Retina (tissue), 1 donor: ENCODE results near the gene RBM47.
"Not testable (repeated sequence)": the region's sequence is repeated elsewhere in the genome, so short reads cannot be mapped to it uniquely, and the experiment has no call there.

Source experiments
- DNase-seq: peaks from one replicate; pipeline ENCODE4 v3.0.0-alpha.2; 2016

The RBM47 gene

DNA sequence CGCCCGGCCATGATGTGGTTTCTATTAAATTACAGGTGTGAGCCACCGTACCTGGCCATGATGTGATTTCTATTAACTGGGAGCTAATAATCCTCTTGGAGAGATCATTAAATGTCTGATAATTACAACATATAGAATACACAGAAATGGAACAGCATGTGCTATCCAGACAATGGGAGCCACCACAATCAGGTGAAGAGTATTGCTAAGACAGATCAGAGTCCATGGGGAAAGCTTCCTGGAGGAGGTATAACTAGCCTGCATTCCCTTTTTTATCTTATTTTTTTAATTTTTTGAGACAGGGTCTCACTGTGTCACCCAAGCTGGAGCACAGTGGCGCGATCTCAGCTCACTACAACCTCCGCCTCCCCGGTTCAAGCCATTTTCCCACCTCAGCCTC, 147.7 kb downstream of the RBM47 start:
- DNase-seq: no peak

DNA sequence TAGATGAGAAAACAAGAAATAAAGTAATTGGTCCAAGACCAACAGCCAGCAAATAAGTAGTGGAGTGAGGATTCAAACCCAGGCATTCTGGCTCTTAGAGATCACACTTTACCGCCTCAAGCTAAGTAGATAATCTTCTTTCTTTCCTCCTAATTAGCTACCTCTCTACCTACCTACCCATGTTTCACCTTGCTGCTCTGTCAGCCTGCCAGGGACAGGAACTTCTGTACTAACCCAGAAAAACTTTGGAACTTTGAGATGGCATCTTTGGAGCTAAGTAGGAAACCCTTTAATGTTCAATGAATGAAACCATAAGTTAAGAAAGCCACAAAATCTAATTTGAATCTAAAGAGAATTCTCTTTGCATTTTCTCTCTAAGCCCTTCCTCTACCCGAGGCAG, 149.4 kb downstream of the RBM47 start:
- DNase-seq: no peak

DNA sequence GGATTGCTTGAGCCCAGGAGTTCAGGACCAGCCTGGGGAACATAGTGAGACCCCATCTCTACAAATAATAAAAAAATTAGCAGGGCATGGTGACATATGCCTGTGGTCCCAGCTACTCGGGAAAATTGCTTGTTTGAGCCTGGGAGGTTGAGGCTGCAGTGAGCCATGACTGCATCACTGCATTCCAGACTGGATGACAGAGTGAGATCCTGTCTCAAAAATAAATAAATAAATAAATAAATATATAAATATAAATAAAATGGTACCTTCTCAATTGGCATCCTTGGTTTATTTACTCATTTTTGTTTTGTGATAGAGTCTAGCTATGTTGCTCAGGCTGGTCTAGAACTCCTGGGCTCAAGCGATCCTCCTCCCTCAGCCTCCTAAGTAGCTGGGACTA, 150.3 kb downstream of the RBM47 start:
- no peak for DNase-seq

DNA sequence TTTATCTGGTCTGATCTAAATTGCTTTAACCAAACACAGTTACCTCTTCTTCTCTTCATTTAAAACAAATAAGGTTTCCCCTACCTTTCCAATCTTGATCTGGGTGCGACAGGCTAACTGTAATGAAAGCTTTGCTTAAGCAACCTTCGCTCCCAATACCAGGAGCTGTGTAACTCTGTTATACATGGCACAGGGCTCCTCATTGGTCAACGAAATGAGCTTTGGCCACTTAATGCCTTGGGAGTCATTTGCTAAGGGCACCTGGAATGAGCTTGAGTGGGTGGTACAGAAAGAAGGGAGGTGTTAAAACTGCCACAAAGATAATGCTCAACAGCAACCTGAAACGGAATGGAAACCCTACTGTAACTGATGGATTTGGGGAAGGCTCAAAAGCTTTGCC, 154.1 kb downstream of the RBM47 start:
- no peak for DNase-seq

DNA sequence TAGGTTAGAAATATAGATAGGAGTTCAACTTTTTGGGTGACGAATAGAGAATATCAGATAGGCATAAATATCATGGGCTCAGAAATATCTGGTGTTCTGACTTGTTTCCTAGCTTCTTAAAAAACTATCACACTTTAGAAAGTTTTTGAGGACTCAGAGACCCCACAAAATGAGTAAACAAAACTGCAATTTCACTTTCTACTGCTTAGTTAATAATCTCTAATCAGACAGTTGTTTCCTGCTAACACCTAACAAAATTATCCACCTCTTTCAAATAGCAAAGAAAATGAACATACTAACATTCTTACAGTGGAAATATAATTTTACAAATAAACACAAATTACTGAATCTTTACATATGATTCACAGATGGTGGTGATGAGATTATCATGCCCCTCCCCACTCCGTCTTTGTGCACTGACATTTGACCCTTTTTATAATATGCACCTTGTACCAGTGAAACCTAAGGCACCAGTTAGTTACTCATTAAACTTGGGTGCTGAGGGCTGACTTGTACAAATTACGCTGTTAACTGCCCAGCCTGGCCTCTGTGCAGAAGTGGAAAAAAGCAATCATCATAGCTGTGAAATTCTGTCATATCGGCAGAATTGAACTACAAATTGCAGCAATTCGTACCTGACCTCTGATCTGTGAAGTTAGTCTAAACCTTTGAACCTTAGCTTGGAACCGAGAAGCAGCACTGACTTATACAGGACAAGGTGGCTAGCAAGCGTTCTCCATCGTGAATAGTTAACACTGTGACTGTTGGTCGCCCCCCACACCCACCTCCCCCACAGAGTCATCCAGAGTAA, 155.9 kb downstream of the RBM47 start:
- no peak for DNase-seq

DNA sequence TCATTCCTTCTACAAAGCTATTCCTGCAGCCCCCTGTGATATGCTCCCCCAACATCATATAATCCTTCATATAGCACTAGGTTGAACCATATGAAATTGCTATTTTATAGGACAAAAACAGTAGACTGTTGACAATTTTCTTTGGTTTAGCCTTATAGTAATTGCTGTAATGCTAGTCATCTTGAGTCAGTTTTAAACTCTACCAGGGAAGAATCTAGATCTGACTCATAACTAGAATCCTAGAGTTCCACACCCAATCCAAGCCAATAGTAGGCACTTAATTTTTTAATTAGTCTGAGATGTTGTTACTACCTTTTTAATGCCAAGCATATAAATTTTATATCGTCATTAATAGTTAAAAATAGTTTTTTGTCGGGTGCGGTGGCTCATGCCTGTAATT, 157.7 kb downstream of the RBM47 start:
- DNase-seq: no peak

DNA sequence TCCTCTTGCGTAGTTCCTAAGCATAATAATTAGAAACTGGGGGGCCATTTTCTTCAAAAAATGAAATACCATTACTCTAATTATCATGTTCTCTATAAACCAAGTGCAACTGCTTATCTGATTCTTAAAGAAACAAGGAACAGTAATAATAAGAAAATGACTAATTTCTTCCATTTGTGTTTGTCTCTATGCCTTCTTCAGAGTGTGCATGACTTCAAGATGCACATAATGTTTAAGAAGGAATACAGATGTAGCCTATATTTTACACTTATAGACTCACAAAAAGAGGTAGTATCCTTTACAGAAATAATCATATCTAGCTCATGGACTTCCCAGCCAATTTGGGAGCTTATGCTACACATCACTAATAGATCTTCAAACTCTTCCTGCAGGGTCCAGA, 162.9 kb downstream of the RBM47 start:
- no peak for DNase-seq

DNA sequence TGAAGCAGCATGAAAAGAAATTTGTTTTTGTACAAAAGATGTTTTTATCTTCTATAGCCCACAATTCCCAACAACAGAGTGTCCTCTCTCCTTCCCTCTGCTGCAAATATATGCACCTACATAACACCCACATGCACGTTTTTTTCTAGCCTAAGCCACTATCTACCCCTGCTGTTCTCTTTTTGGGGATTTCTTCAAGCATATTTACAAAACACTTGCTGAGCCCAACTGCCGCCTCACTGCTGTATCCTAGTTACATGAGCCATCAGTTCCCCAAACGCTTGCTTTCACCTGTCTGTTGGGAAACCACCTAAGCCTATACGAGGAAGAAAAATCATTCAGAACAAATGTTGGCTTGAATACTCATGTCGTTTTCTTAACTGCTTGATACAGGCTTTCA, 167.3 kb downstream of the RBM47 start:
- DNase-seq: no peak

DNA sequence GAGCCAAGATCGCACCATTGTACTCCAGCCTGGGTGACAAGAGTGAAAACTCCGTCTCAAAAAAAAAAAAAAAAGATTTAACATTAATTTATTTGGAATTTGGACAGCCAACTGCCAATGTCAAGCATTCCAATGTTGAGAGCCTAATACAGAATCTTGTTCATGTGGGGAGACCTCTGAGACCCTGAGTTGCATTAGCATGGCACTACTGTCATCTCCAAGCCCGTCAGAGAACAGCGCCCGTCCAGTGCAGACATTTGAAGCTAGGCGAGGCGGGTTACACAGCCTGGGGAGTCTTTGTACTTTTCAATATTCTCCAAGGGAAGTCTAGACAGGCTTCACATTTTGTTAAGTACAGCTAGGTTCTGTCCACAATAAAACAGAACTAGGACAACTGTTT, 167.8 kb downstream of the RBM47 start:
- DNase-seq: no peak

DNA sequence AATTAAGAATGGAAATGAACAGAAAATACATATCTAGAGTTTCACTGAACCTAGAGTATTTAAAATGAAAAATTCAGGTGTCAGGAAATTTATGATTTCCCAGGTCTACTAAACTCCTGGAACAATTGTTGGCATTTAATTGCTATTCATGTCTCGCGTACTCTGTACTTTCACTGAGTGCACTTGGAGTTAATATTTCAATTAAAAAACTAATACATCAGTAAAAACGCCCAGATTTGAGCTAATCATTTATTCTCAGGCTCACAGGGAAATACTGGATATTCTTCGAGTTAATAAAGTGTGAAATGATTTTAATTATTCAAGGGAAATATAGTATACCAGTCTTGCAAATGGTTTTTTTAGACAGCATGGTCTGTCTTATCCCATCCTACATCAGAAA, 168.6 kb downstream of the RBM47 start:
- no peak for DNase-seq

DNA sequence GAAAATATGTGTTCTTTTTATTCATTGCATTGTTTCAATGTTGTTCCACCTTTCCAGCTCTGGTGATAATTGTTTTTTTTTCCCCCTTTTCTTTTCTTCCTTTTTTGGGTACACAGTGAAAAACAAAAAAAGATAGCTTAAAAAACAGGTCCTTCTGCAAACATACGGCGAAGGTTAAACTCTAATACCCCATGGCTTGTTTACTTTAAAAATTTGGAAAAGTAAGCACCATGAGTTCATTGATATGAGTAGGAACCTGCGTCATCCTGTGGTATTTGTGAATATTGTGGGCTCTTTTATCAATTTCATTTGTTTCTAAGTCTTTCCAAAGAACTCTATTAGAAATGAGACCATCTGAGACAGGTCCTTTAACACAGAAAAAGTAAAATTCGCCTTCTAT, 171.0 kb downstream of the RBM47 start:
- no peak for DNase-seq

DNA sequence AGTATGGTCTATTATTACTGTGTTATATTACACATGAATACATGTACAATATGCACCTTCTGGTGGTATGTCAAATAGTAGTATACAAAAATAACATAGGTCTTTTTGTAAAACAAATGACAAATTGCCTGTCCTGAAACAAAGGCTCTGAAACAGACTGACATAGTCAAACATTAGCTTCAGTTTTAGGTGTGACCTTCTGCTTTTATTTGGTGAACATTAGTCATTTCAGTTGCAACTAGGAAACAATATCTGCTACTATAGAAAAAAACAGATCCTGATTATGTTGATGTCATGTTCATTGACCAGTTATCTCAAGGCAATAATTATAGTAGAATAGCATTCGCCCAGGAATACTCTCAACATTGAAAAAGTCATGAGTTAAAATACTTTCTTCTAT, 171.6 kb downstream of the RBM47 start:
- DNase-seq: no peak

DNA sequence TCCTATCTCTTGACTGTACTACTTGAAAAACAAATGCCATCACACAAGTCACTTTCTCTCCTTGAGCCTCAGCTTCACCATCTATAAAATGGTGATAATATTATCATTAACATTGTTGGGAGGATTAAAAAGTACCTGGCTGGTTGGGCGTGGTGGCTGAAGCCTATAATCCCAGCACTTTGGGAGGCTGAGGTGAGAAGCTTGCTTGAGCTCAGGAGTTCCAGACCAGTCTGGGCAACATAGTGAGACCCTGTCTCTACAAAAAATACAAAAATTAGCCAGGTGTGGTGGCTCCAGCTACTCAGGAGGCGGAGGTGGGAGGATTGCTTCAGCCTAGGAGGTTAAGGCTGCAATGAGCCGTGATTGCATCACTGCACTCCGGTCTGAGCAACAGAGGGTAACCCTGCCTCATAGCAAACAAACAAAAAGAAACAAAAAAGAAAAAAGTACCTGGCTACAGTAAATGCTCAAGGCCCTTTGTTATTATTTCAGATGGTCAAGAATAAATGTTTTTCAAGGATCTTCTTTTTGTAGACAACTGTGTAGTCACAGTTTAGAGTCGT, 174.2 kb downstream of the RBM47 start:
- no peak for DNase-seq

DNA sequence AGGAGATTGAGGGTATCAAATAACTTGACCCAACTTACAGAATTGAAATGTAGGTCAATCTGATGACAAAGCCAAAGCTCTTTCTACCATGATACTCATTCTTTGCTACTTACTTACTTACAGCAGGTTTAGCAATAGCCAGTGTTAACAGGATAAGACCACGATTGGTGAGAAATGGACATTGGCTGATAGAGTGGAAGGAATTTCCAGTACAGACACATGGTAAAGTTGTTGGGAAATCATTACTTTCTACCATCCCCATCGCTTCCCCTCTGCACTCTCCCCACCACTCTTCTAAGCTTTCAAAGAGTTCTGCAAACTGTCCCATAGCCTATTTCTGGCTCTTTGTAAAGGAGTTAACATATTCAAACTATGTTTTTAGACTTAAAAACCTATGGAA, 174.8 kb downstream of the RBM47 start:
- DNase-seq: no peak

DNA sequence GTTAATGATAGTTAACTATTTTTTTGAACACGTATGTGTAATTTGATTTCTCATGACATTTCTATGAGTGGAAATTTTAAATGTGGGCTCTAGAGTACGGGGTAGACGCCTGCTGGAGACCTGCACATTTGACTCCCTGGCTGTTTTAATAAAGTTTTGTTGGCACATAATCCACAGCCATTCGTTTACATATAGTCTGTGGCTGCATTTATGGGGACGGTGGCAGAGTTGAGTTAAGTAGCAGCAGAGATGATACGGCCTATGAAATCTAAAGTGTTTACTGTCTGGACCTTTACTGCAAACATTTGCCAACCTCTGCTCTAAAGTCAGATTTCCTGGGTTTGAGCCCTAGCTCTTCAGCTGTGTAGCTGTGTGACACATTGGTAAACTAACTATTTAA, 175.8 kb downstream of the RBM47 start:
- DNase-seq: no peak

DNA sequence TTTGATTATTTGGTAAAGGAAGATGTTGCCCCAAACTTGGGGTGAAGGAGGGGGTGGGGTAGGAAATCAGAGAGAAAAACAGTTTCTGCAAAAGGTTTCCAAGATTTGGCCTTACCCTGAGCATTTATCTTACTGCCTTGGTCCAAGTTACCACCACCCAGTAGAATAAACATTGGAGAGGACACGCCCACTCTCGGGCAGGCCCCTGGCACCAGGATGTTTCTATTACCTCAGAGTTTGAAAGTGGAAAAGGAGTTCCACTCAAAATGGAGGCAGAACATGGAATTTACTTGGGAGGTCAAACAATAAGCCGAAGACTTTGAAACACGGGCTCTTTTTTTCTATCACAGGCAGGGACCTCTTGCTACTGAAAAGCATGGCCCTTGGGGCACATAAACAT, 180.8 kb downstream of the RBM47 start:
- no peak for DNase-seq

DNA sequence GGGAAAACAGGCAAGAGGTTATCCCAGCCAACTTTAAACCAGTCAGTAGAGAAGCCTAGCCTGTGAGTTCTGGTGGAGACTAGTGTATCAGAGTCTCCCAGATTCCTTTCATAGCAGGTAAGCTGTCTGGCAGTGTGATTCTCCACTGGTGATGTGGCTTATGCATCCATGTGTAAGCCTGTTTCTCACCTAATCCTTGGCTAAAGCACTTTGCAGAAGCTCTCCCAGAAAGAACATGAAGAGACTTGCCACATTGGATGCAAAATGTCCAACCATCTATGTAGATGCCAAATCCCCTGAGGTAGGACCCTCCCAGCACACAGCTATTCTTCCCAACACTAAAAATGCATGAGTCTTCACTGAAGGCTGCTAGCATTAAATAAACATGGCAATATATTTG, 182.8 kb downstream of the RBM47 start:
- DNase-seq: no peak

DNA sequence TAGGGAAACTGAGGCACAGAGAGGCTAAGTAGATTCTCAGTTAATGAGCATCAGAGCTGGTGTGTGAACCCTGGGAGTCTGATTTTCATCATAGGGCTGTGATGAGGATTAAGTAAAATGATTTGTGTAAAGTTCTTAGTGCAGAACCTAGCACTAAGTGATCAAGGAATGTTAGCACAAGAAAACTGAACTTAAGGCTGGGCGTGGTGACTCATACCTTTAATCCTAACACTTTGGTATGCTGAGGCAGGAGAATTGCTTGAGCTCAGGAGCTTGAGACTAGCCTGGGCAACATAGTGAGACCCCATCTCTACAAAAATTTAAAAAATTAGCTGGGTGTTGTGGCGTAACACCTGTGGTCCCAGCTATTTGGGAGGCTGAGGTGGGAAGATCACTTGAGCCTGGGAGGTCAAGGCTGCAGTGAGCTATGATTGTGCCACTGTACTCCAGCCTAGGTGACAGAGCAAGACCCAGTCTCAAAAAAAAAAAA, 183.4 kb downstream of the RBM47 start:
- DNase-seq: not testable (repeated sequence)

DNA sequence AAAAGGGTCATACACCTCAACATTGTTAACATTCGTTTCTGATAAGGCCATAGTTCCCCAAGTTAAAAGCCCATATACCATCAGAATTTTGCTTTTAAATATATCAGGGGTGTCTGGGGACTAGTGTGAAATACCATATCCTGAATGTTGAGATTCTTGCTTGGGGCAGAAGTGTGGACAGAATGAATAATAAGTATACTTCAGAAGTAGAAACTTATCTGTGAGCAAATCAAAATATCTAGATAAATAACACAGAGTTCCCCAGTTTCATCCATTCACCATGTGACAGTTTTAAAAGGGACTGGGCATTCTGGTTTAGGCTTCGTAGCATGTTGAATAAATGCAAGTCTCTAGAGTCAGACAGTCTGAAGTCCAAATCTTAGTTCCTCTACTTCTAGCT, 184.0 kb downstream of the RBM47 start:
- no peak for DNase-seq

DNA sequence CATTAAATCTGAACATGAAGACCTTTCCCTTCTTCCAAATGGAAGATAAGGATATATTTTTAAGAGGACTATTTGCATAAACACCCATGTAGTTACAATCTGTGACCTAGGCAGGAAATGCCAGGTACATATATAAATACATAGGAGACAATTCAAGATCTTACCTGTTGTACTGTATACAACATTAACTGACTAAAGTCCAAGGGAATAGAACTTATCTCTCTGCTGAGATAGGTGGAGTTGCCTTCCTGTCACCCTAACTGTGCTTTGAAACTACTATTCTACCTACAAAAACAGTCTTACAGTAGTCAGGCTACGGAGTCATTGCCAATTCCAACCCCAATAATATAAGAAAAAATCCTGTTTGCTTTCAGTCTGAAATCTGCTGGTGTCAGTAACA, 188.2 kb downstream of the RBM47 start:
- DNase-seq: no peak

DNA sequence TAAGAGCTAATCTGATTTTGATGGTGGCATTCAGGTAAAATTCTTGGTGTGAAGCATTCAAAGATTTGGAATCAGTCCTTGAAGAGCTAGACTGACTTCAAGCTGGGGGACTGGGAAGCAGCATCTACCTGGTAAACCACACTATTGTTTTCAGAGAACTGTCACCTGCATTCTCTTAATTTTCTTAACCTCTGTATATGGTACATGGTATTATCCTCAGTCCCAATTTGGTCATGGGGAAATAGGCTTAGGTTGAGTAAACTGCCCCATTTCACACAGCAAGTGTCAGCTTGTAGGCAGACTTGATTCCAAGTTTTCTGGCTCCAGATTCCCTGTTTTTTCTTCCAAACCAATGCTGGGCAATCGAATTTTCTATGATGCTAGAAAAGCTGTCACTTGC, 190.1 kb downstream of the RBM47 start:
- no peak for DNase-seq

DNA sequence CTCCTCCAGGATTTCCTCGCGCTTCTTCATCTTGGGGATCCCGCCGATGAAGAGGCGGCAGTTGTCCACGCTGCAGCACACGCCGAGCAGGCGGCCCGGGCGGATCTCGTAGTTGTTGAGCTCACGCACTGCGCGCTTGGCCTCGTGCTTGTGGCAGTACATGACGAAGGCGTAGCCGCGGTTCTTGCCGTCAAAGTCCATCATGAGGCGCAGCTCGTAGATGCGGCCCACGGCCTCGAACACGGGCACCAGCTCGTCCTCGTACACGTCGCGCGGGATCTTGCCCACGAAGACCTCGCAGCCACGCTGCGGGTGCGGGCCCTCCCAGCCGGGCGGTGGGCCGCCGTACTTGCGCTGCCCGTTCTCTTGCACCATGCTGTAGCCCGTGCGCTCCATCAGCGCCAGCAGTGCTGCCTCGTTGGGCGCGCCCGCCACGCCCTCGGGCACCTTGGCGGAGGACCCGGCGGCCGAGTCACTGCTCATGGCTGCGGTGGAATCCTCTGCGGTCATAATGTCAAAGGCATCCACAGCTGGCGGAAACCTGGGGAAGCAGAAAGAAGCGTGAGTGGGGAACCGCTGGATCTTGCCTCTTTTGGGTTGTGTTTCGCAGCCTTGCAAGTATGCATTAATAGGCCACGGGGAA, 191.2 kb downstream of the RBM47 start:
- no peak for DNase-seq

DNA sequence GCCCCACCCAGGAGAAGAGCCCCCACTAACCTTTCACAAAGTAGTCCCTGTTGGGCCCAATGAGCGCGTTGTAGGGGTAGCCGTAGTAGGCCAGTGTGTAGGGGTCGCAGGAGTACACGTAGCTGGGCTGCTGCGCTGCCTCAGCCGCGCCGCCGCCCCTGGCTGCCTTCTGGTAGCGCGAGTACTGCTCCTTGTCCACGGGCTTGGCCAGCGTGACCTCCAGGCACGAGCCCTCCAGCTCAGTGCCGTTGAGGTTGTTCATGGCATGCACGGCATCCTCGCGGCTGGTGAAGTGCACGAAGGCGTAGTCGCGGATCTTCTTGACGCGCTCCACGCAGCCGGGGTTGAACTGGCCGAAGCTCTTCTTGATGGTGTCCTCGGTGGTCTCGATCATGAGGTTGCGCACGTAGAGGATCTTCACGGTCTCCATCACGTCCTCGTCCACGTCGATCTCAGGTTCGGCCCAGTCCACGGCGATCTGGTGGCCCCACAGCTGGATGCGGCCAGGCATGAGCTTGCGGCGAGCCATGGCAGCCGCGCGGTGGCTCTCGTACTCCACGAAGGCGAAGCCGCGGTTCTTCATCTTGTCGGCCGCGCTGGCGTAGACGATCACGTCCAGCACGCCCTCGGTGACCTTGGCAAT, 191.8 kb downstream of the RBM47 start:
- DNase-seq: no peak

DNA sequence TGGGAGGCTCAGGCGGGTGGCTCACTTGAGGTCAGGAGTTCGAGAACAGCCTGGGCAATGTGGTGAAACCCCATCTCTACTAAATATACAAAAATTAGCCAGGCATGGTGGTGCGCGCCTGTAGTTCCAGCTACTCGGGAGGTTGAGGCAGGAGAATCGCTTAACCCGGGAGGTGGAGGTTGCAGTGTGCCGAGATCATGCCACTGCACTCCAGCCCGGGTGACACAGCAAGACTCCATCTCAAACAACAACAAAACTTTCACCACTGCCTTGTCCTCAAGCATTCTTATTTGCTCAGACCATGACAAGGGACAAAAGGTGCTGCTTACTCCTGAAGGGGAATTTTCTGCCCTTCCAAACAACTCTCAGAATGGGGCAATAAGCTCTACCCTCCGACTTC, 194.4 kb downstream of the RBM47 start:
- not testable (repeated sequence) for DNase-seq
